Heart left ventricle (tissue), 16 donors: ENCODE data around the gene RAB11FIP2. TPM values are rescaled to one million over a fixed set of nuclear protein-coding genes. Genes with fewer than 3 reads are reported as not detected.
A peak's percentile ranks its signal among the peaks of the same experiment; 100 is the strongest.

ENCODE experiments used
- ATAC-seq, 4 donors: fragments of 200-7000 bp; cut with Tn5 transposase; one replicate each; pipeline ENCODE4 v1.9.1; 2020 to 2022; ENCODE audit warnings: moderate library complexity in 4 of 4, mild to moderate bottlenecking in 3 of 4, moderate number of reproducible peaks in 1 of 4
- DNase-seq, 5 donors: peaks; one replicate each; pipeline ENCODE4 v3.0.0-alpha.2; 2020
- H3K27ac ChIP-seq, 12 donors: fragments of 200-600 bp; sonication (generic) in 4 of 12; one replicate each; pipeline versions ENCODE4 v1.5.0 to v1.8.0; 2016 to 2022; ENCODE audit warnings: mild to moderate bottlenecking in 2 of 12
- H3K27me3 ChIP-seq, 9 donors: fragments of 200-600 bp; sonication (generic) in 2 of 9; one replicate each; pipeline versions ENCODE4 v1.5.1 to v1.8.0; 2016 to 2022; ENCODE audit warnings: mild to moderate bottlenecking in 3 of 9
- H3K36me3 ChIP-seq, 9 donors: fragments of 200-600 bp; sonication (generic) in 2 of 9; one replicate each; pipeline versions ENCODE4 v1.5.0 to v1.8.0; 2018 to 2022; ENCODE audit warnings: mild to moderate bottlenecking in 2 of 9
- H3K4me1 ChIP-seq, 12 donors: fragments of 200-600 bp; sonication (generic) in 4 of 12; one replicate each; pipeline versions ENCODE4 v1.5.0 to v1.8.0; 2016 to 2022; ENCODE audit warnings: mild to moderate bottlenecking in 3 of 12
- H3K4me3 ChIP-seq, 12 donors: fragments of 200-600 bp; sonication (generic) in 4 of 12; one replicate each; pipeline versions ENCODE4 v1.5.0 to v1.8.0; 2017 to 2022; ENCODE audit warnings: mild to moderate bottlenecking in 9 of 12, moderate library complexity in 4 of 12
- H3K9me3 ChIP-seq, 12 donors: fragments of 200-600 bp; sonication (generic) in 4 of 12; one replicate each; pipeline versions ENCODE4 v1.5.0 to v1.8.0; 2016 to 2022; ENCODE audit warnings: mild to moderate bottlenecking in 1 of 12
- CTCF ChIP-seq, 12 donors: fragments of 200-600 bp; sonication (generic) in 4 of 12; IDR thresholded peaks; one replicate each; pipeline versions ENCODE4 v1.5.0 to v1.8.0; 2018 to 2022; ENCODE audit warnings: antibody characterized with exemption in 12 of 12, mild to moderate bottlenecking in 5 of 12
- POLR2A ChIP-seq, 2 donors: fragments of 450-650 bp; IDR thresholded peaks; one replicate each; pipeline ENCODE4 v1.6.1; 2017; ENCODE audit warnings: antibody characterized with exemption in 2 of 2, mild to moderate bottlenecking in 2 of 2, moderate library complexity in 2 of 2
- WGBS, 4 donors: extraction: QIAGEN DNeasy Blood & Tissue Kit in 2 of 4; methylation state at CpG; one replicate each; pipeline versions ENCODE4 v1.1.5 to v1.1.7; 2013 to 2018; 5-methylcytosine and 5-hydroxymethylcytosine counted together
- intact Hi-C, 10 donors: fragments of 100-400 bp; cut with DNase I; formaldehyde crosslinking; loops; one replicate each; pipeline versions ENCODE4 v1.11.1 to v1.14.2; 2022
- polyA plus RNA-seq, 2 donors: library from polyadenylated mRNA; stranded (reverse); fragments of 200-250 nt; gene quantifications; one replicate each; pipeline ENCODE4 v1.2.3, GENCODE V29; 2013
- total RNA-seq, 9 donors: library from RNA; depleted of rRNA in 2 of 9; stranded (reverse); fragments of >200 nt in 2 of 9; fragmentation: NEBNext Ultra II Directional in 3 of 9; extraction: Animal tissue kit (Norgen Biotek cat#: 25700) in 3 of 9; gene quantifications; one replicate each; pipeline versions ENCODE4 v1.1.0 to v1.2.4, GENCODE V29; 2016 to 2023
- donor health status: ischemic (EF 13 %, LVEDD 7.1; RV severe dilation, severe dysfunction).
- donor health status: healthy with polysubstance abuse.
- donor health status: DM: no; HTN: yes; CAD: no.
- donor health status: DM: no; HTN: no; CAD: no.
- donor health status: ischemic (EF 25% LVEDD 6.9; RV normal size, moderate dysfunction).
- donor health status: ischemic (EF 25% LVEDD 5.7; RV mildly dilated, moderate dysfunction).
- donor health status: healthy.
- donor health status: DM: yes; HTN: yes; CAD: no.
- donor health status: ischemic (EF 35%, LVEDD 5.7; RV mildly dilated, moderate dysfunction).
- donor health status: nonischemic (EF 11% LVEDD 7.7; RV severe dilation, severe dysfunction).
- donor health status: DM: yes; HTN: yes; CAD: no.
- donor health status: PGD.
- donor health status: ischemic (EF 29% LVEDD 5.4; RV normal size, mild dysfunction).
- donor health status: nonischemic (EF 23%, LVEDD 6.1; RV moderate dilation, normal function).

Gene RAB11FIP2
- total and polyA plus RNA-seq, 11 donors = 1.6 to 20.3 (median 12.3) TPM

- 72 to 88% (median 83%) methylated on average over 4 of the region's 4 CpGs for WGBS, 4 donors
- no peak for TF ChIP-seq CTCF (IDR thresholded peaks at IDR 0.05)
- TF ChIP-seq POLR2A (IDR thresholded peaks at IDR 0.05) = no peak
- Histone ChIP-seq H3K4me3 (no peak overlapping the region), H3K9me3 (peaks cover 0 to 2% (median 0%) of the 10 kb centered on the region in 12 donors), H3K36me3 (no peaks in the 10 kb centered on the region), H3K4me1 (no peaks in the 10 kb centered on the region), H3K27me3 (no peaks in the 10 kb centered on the region), H3K27ac (no peak overlapping the region)
- ATAC-seq (no peak), DNase-seq (no peak)
- intact Hi-C loops = no loop called here
Measured at GRCh38 chr10:117980755-117981702, 65.7 kb downstream of the RAB11FIP2 start.

GRCh38 chr10:117980216-117980615, 66.5 kb downstream of the RAB11FIP2 start:
- TF ChIP-seq POLR2A (IDR thresholded peaks at IDR 0.05) = no peak
- TF ChIP-seq CTCF (IDR thresholded peaks at IDR 0.05) = no peak
- Histone ChIP-seq H3K27me3 (no peaks in the 10 kb centered on the region), H3K9me3 (peaks cover 0 to 2% (median 0%) of the 10 kb centered on the region in 12 donors), H3K4me1 (no peaks in the 10 kb centered on the region), H3K4me3 (no peak overlapping the region), H3K27ac (no peak overlapping the region), H3K36me3 (no peaks in the 10 kb centered on the region)
- ATAC-seq (no peak), DNase-seq (no peak)
- 74 to 83% (median 80%) methylated on average over 2 of the region's 2 CpGs for WGBS, 4 donors
- intact Hi-C loops = no loop called here

- H3K9me3 ChIP-seq = peaks cover 0 to 5% (median 0%) of the 10 kb centered on the region in 12 donors
- H3K4me1 ChIP-seq = peaks cover 0 to 4% (median 0%) of the 10 kb centered on the region in 12 donors
- peak in 4 of 5 donors; percentile 20 to 42 (median 36) for DNase-seq
- 40 to 55% (median 50%) methylated on average over 5 of the region's 5 CpGs for WGBS, 4 donors
- no peak overlapping the region for H3K4me3 ChIP-seq
- intact Hi-C loops = no loop called here
- ATAC-seq = peak; percentile 73 to 95 (median 88)
- TF ChIP-seq CTCF (IDR thresholded peaks at IDR 0.05) (no peak), POLR2A (IDR thresholded peaks at IDR 0.05) (no peak)
- no peaks in the 10 kb centered on the region for H3K36me3 ChIP-seq
- H3K27me3 ChIP-seq = no peaks in the 10 kb centered on the region
- peak overlapping the region in 4 of 12 donors; percentile 27 to 64 (median 50) for H3K27ac ChIP-seq
Measured at GRCh38 chr10:117972168-117972837, 74.4 kb downstream of the RAB11FIP2 start.

- H3K27ac ChIP-seq = no peak overlapping the region
- no peaks in the 10 kb centered on the region for H3K36me3 ChIP-seq
- TF ChIP-seq POLR2A (IDR thresholded peaks at IDR 0.05) (no peak), CTCF (IDR thresholded peaks at IDR 0.05) (no peak)
- H3K27me3 ChIP-seq = no peaks in the 10 kb centered on the region
- no peak overlapping the region for H3K4me3 ChIP-seq
- ATAC-seq (no peak), DNase-seq (no peak)
- peaks cover 0 to 5% (median 0%) of the 10 kb centered on the region in 12 donors for H3K9me3 ChIP-seq
- intact Hi-C loops = no loop called here
- peaks cover 0 to 4% (median 0%) of the 10 kb centered on the region in 12 donors for H3K4me1 ChIP-seq
- WGBS, 4 donors = 81 to 89% (median 85%) methylated on average over 2 of the region's 2 CpGs
Measured at GRCh38 chr10:117970962-117971361, 75.8 kb downstream of the RAB11FIP2 start.
